WTC11 (cell line): ENCODE measurements around the gene LYRM4. TPM values are rescaled to one million over a fixed set of nuclear protein-coding genes. Genes with fewer than 3 reads are reported as not detected.

Experiments used
- ATAC-seq: fragments of 200-7000 bp; cut with Tn5 transposase; 2 replicates; pipeline ENCODE4 v1.10.0; 2021; ENCODE audit warnings: mild to moderate bottlenecking, moderate library complexity
- CTCF ChIA-PET: fragments of 300-600 bp; sonication (Branson Sonifier 250); formaldehyde crosslinking; loops from one replicate; lab custom pipeline; 2021; ENCODE audit warnings: antibody characterized with exemption; lab: Charles Lee
- POLR2A ChIA-PET: fragments of 350-600 bp; sonication (Branson Sonifier 250); formaldehyde crosslinking; loops from one replicate; lab custom pipeline; 2021; ENCODE audit warnings: antibody characterized with exemption; lab: Charles Lee
- DNase-seq: peaks from one replicate; pipeline ENCODE4 v3.0.0; 2021; ENCODE audit warnings: low spot score
- H3K27ac Mint-ChIP-seq: 2 replicates; pipeline ENCODE4 v1.8.0; 2021; ENCODE audit warnings: mixed read lengths
- H3K27me3 Mint-ChIP-seq: 2 replicates; pipeline ENCODE4 v1.8.0; 2021; ENCODE audit warnings: low read depth, mild to moderate bottlenecking, moderate library complexity, mixed read lengths
- H3K36me3 Mint-ChIP-seq: 2 replicates; pipeline ENCODE4 v1.8.0; 2021; ENCODE audit warnings: mixed read lengths
- H3K4me1 Mint-ChIP-seq: 2 replicates; pipeline ENCODE4 v1.8.0; 2022; ENCODE audit warnings: mixed read lengths
- H3K4me3 Mint-ChIP-seq: 2 replicates; pipeline ENCODE4 v1.8.0; 2021; ENCODE audit warnings: mild to moderate bottlenecking, moderate library complexity, mixed read lengths
- H3K9me3 Mint-ChIP-seq: 2 replicates; pipeline ENCODE4 v1.8.0; 2021; ENCODE audit warnings: mixed read lengths
- FOXP1 ChIP-seq: sonication (generic); formaldehyde crosslinking; IDR thresholded peaks from 2 replicates; pipeline ENCODE4 v1.8.0; 2022; ENCODE audit warnings: missing genetic modification reagents, mild to moderate bottlenecking, moderate library complexity, borderline replicate concordance
- GTF2I ChIP-seq: fragments of 250-450 bp; sonication (Bioruptor Pico); conservative IDR thresholded peaks from 2 replicates; pipeline ENCODE4 v1.4.0; 2021; ENCODE audit warnings: mild to moderate bottlenecking
- KAT7 ChIP-seq: sonication (generic); formaldehyde crosslinking; IDR thresholded peaks from 2 replicates; pipeline ENCODE4 v1.8.1; 2023; ENCODE audit warnings: missing genetic modification reagents, mild to moderate bottlenecking, borderline replicate concordance
- MXD4 ChIP-seq: fragments of 250-450 bp; sonication (Bioruptor Pico); IDR thresholded peaks from 2 replicates; pipeline ENCODE4 v1.8.0; 2021; ENCODE audit warnings: mild to moderate bottlenecking, moderate library complexity, borderline replicate concordance
- OVOL2 ChIP-seq: fragments of 250-450 bp; sonication (Bioruptor Pico); IDR thresholded peaks from 2 replicates; pipeline ENCODE4 v1.9.0; 2021; ENCODE audit warnings: mild to moderate bottlenecking, borderline replicate concordance
- PRRX2 ChIP-seq: fragments of 250-450 bp; sonication (Bioruptor Pico); IDR thresholded peaks from 2 replicates; pipeline ENCODE4 v1.8.0; 2021; ENCODE audit warnings: mild to moderate bottlenecking
- RELA ChIP-seq: sonication (generic); formaldehyde crosslinking; IDR thresholded peaks from 2 replicates; pipeline ENCODE4 v1.8.1; 2022; ENCODE audit warnings: missing genetic modification reagents, mild to moderate bottlenecking, borderline replicate concordance
- SMAD3 ChIP-seq: sonication (generic); formaldehyde crosslinking; IDR thresholded peaks from 2 replicates; pipeline ENCODE4 v1.8.0; 2022; ENCODE audit warnings: missing genetic modification reagents, mild to moderate bottlenecking, borderline replicate concordance
- ZNF138 ChIP-seq: sonication (generic); formaldehyde crosslinking; conservative IDR thresholded peaks from 2 replicates; pipeline ENCODE4 v1.8.1; 2022; ENCODE audit warnings: mild to moderate bottlenecking, moderate library complexity, missing genetic modification reagents
- ZNF263 ChIP-seq: sonication (generic); formaldehyde crosslinking; IDR thresholded peaks from 2 replicates; pipeline ENCODE4 v1.8.1; 2022; ENCODE audit warnings: low read depth, mild to moderate bottlenecking, moderate library complexity, missing genetic modification reagents
- ZNF317 ChIP-seq: sonication (generic); formaldehyde crosslinking; IDR thresholded peaks from 2 replicates; pipeline ENCODE4 v1.8.1; 2023; ENCODE audit warnings: low read depth, mild to moderate bottlenecking, moderate library complexity, missing genetic modification reagents, borderline replicate concordance
- ZNF396 ChIP-seq: fragments of 250-450 bp; sonication (Bioruptor Pico); IDR thresholded peaks from 2 replicates; pipeline ENCODE4 v1.8.0; 2021; ENCODE audit warnings: mild to moderate bottlenecking, moderate library complexity, borderline replicate concordance
- ZNF416 ChIP-seq: fragments of 250-450 bp; sonication (Bioruptor Pico); IDR thresholded peaks from 2 replicates; pipeline ENCODE4 v1.9.0; 2021; ENCODE audit warnings: mild to moderate bottlenecking, inconsistent platforms
- ZNF671 ChIP-seq: fragments of 250-450 bp; sonication (Bioruptor Pico); IDR thresholded peaks from 2 replicates; pipeline ENCODE4 v1.8.0; 2021; ENCODE audit warnings: mild to moderate bottlenecking
- total RNA-seq: library from RNA; stranded (reverse); gene quantifications from 3 replicates; pipeline ENCODE4 v1.2.3, GENCODE V29; 2021
- TF ChIP-seq, protein P1 (sequence below): fragments of 250-450 bp; sonication (Bioruptor Pico); IDR thresholded peaks from 2 replicates; pipeline ENCODE4 v1.9.0; 2021; ENCODE audit warnings: mild to moderate bottlenecking, borderline replicate concordance
- TF ChIP-seq, protein P2 (sequence below): sonication (generic); formaldehyde crosslinking; IDR thresholded peaks from 2 replicates; pipeline ENCODE4 v1.8.0; 2023; ENCODE audit warnings: missing genetic modification reagents, mild to moderate bottlenecking, borderline replicate concordance
- TF ChIP-seq, protein P3 (sequence below): fragments of 250-450 bp; sonication (Bioruptor Pico); IDR thresholded peaks from 2 replicates; pipeline ENCODE4 v2.1.2; 2022; ENCODE audit warnings: mild to moderate bottlenecking, moderate library complexity
- TF ChIP-seq, protein P4 (sequence below): sonication (generic); formaldehyde crosslinking; IDR thresholded peaks from 2 replicates; pipeline ENCODE4 v1.8.1; 2022; ENCODE audit warnings: low read depth, missing genetic modification reagents, borderline replicate concordance
- TF ChIP-seq, protein P5 (sequence below): sonication (generic); formaldehyde crosslinking; IDR thresholded peaks from 2 replicates; pipeline ENCODE4 v1.8.1; 2023; ENCODE audit warnings: mild to moderate bottlenecking, missing genetic modification reagents
- TF ChIP-seq, protein P6 (sequence below): sonication (generic); formaldehyde crosslinking; IDR thresholded peaks from 2 replicates; pipeline ENCODE4 v1.8.0; 2023; ENCODE audit warnings: missing genetic modification reagents

The LYRM4 gene
- total RNA-seq, 1 experiment from 2014 or later: 49.7 TPM

DNA sequence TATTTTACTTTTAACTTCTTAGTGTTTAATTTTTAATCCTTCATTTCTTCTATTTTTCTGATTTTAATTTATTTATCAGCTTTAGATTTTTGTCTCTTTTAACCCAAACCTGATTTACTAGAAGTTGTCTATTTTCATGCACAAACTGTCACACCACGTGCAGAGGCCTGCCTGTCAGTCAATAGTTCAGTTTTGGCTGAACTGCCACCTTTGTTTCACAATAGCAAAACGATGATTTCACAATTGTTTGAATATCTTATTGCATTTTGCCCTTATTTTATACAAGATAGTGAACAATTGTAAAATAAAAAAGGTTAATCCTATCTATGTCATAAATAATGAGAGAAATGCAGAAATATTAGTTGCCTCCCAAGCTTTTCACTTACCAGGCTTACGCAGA, 199.6 kb downstream of the LYRM4 start:
- no peak for DNase-seq
- H3K4me1 Mint-ChIP-seq: no peaks in the 10 kb centered on the region
- TF ChIP-seq, protein P1, sequence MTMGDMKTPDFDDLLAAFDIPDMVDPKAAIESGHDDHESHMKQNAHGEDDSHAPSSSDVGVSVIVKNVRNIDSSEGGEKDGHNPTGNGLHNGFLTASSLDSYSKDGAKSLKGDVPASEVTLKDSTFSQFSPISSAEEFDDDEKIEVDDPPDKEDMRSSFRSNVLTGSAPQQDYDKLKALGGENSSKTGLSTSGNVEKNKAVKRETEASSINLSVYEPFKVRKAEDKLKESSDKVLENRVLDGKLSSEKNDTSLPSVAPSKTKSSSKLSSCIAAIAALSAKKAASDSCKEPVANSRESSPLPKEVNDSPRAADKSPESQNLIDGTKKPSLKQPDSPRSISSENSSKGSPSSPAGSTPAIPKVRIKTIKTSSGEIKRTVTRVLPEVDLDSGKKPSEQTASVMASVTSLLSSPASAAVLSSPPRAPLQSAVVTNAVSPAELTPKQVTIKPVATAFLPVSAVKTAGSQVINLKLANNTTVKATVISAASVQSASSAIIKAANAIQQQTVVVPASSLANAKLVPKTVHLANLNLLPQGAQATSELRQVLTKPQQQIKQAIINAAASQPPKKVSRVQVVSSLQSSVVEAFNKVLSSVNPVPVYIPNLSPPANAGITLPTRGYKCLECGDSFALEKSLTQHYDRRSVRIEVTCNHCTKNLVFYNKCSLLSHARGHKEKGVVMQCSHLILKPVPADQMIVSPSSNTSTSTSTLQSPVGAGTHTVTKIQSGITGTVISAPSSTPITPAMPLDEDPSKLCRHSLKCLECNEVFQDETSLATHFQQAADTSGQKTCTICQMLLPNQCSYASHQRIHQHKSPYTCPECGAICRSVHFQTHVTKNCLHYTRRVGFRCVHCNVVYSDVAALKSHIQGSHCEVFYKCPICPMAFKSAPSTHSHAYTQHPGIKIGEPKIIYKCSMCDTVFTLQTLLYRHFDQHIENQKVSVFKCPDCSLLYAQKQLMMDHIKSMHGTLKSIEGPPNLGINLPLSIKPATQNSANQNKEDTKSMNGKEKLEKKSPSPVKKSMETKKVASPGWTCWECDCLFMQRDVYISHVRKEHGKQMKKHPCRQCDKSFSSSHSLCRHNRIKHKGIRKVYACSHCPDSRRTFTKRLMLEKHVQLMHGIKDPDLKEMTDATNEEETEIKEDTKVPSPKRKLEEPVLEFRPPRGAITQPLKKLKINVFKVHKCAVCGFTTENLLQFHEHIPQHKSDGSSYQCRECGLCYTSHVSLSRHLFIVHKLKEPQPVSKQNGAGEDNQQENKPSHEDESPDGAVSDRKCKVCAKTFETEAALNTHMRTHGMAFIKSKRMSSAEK (CRISPR knock-in tag): no peak
- TF ChIP-seq, protein P2, sequence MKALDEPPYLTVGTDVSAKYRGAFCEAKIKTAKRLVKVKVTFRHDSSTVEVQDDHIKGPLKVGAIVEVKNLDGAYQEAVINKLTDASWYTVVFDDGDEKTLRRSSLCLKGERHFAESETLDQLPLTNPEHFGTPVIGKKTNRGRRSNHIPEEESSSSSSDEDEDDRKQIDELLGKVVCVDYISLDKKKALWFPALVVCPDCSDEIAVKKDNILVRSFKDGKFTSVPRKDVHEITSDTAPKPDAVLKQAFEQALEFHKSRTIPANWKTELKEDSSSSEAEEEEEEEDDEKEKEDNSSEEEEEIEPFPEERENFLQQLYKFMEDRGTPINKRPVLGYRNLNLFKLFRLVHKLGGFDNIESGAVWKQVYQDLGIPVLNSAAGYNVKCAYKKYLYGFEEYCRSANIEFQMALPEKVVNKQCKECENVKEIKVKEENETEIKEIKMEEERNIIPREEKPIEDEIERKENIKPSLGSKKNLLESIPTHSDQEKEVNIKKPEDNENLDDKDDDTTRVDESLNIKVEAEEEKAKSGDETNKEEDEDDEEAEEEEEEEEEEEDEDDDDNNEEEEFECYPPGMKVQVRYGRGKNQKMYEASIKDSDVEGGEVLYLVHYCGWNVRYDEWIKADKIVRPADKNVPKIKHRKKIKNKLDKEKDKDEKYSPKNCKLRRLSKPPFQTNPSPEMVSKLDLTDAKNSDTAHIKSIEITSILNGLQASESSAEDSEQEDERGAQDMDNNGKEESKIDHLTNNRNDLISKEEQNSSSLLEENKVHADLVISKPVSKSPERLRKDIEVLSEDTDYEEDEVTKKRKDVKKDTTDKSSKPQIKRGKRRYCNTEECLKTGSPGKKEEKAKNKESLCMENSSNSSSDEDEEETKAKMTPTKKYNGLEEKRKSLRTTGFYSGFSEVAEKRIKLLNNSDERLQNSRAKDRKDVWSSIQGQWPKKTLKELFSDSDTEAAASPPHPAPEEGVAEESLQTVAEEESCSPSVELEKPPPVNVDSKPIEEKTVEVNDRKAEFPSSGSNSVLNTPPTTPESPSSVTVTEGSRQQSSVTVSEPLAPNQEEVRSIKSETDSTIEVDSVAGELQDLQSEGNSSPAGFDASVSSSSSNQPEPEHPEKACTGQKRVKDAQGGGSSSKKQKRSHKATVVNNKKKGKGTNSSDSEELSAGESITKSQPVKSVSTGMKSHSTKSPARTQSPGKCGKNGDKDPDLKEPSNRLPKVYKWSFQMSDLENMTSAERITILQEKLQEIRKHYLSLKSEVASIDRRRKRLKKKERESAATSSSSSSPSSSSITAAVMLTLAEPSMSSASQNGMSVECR (CRISPR knock-in tag): no peak
- no peak for TF ChIP-seq ZNF671
- TF ChIP-seq RELA (CRISPR knock-in tag): no peak
- TF ChIP-seq ZNF416 (CRISPR knock-in tag): no peak
- TF ChIP-seq PRRX2: no peak
- TF ChIP-seq ZNF396: no peak
- TF ChIP-seq, protein P3, sequence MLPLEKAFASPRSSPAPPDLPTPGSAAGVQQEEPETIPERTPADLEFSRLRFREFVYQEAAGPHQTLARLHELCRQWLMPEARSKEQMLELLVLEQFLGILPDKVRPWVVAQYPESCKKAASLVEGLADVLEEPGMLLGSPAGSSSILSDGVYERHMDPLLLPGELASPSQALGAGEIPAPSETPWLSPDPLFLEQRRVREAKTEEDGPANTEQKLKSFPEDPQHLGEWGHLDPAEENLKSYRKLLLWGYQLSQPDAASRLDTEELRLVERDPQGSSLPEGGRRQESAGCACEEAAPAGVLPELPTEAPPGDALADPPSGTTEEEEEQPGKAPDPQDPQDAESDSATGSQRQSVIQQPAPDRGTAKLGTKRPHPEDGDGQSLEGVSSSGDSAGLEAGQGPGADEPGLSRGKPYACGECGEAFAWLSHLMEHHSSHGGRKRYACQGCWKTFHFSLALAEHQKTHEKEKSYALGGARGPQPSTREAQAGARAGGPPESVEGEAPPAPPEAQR: no peak
- TF ChIP-seq ZNF263 (CRISPR knock-in tag): no peak
- TF ChIP-seq, protein P4, sequence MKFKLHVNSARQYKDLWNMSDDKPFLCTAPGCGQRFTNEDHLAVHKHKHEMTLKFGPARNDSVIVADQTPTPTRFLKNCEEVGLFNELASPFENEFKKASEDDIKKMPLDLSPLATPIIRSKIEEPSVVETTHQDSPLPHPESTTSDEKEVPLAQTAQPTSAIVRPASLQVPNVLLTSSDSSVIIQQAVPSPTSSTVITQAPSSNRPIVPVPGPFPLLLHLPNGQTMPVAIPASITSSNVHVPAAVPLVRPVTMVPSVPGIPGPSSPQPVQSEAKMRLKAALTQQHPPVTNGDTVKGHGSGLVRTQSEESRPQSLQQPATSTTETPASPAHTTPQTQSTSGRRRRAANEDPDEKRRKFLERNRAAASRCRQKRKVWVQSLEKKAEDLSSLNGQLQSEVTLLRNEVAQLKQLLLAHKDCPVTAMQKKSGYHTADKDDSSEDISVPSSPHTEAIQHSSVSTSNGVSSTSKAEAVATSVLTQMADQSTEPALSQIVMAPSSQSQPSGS (CRISPR knock-in tag): no peak
- TF ChIP-seq, protein P5, sequence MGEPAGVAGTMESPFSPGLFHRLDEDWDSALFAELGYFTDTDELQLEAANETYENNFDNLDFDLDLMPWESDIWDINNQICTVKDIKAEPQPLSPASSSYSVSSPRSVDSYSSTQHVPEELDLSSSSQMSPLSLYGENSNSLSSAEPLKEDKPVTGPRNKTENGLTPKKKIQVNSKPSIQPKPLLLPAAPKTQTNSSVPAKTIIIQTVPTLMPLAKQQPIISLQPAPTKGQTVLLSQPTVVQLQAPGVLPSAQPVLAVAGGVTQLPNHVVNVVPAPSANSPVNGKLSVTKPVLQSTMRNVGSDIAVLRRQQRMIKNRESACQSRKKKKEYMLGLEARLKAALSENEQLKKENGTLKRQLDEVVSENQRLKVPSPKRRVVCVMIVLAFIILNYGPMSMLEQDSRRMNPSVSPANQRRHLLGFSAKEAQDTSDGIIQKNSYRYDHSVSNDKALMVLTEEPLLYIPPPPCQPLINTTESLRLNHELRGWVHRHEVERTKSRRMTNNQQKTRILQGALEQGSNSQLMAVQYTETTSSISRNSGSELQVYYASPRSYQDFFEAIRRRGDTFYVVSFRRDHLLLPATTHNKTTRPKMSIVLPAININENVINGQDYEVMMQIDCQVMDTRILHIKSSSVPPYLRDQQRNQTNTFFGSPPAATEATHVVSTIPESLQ: no peak
- TF ChIP-seq FOXP1 (CRISPR knock-in tag): no peak
- TF ChIP-seq SMAD3 (CRISPR knock-in tag): no peak
- TF ChIP-seq ZNF138 (CRISPR knock-in tag): no peak
- no peak for TF ChIP-seq ZNF317
- TF ChIP-seq OVOL2 (CRISPR knock-in tag): no peak
- TF ChIP-seq KAT7: no peak
- TF ChIP-seq, protein P6, sequence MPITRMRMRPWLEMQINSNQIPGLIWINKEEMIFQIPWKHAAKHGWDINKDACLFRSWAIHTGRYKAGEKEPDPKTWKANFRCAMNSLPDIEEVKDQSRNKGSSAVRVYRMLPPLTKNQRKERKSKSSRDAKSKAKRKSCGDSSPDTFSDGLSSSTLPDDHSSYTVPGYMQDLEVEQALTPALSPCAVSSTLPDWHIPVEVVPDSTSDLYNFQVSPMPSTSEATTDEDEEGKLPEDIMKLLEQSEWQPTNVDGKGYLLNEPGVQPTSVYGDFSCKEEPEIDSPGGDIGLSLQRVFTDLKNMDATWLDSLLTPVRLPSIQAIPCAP (CRISPR knock-in tag): no peak
- no peak for TF ChIP-seq GTF2I (CRISPR knock-in tag)
- TF ChIP-seq MXD4 (CRISPR knock-in tag): no peak
- TF ChIP-seq, all 79 proteins: peak for 0
- ChIA-PET POLR2A (no interaction called here), CTCF (no interaction called here)
- no peaks in the 10 kb centered on the region for H3K36me3 Mint-ChIP-seq
- no peaks in the 10 kb centered on the region for H3K9me3 Mint-ChIP-seq
- H3K27ac Mint-ChIP-seq: no peak overlapping the region
- H3K27me3 Mint-ChIP-seq: no peaks in the 10 kb centered on the region
- no peak for ATAC-seq
- no peak overlapping the region for H3K4me3 Mint-ChIP-seq
